SHP77 treated with DMSO at 0.1 percent for 48 hours (cell line): ENCODE results near the gene FMN2.
"Not testable (repeated sequence)": the region's sequence is repeated elsewhere in the genome, so short reads cannot be mapped to it uniquely, and the experiment has no call there.

Experiments used
- DNase-seq: peaks from one replicate; lab custom pipeline; 2025; lab: John Stamatoyannopoulos, UW

The FMN2 gene

GRCh38 chr1:240310226-240310925 lies 218.7 kb downstream of the FMN2 start:
- no peak for DNase-seq

DNA sequence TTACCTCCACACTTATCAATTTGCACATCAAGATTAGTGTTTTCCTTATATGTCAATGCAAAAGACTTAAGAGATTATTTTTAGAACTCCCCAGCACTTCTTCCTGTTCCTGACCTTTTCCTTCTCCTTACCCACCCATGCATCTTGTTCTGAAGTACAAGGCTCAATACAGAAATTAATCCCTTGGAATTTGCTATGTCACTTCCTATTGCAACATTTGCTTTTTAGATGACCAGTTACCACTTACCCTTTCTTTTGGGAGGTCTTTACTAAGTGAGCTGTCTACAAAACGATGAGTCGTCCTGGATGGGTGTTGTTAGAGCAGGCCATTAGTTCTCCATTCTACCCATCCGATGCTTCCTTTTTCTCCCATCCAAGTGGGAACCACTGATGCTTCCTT lies 221.2 kb downstream of the FMN2 start:
- DNase-seq: no peak

- no peak for DNase-seq
Observed at GRCh38 chr1:240314845-240315801, 223.4 kb downstream of the FMN2 start.

DNA sequence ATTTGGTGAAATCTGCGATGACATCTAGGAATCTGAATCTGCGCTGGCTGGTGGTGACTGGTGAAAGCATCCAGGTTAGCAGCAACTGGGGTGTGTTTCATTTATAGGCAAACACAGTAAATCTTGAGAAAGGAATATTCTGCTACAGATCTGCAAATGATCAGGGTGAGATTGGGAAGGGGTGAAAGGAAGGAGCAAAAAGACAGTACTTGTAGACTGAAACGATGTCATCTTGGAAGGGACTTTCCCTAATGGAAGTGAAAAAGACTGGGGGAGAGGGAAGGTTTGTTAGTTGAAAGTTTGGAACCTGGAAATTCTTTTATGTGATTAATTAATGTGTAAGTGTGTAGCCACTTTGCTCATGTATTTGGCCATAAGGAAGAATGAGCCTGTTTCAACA lies 228.3 kb downstream of the FMN2 start:
- DNase-seq: no peak

DNA sequence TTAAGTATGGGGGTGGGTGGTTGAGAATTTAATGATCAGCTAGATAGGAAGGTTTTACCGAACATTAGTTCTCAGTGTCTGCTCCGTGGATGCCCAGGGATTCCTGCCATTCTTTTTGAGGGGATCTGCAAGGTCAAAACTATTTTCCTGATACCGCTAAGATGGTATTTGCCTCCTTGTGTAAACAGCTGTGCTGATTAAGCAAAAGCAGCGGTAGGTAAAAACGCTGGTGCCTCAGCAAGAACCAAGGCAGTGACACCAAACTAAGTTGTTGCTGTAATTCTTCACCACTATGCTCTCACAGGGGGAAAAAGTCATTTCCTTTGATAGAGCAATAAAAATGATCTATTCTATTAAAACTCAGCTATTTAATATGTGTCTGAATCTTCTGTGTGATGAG lies 229.0 kb downstream of the FMN2 start:
- DNase-seq: no peak

DNA sequence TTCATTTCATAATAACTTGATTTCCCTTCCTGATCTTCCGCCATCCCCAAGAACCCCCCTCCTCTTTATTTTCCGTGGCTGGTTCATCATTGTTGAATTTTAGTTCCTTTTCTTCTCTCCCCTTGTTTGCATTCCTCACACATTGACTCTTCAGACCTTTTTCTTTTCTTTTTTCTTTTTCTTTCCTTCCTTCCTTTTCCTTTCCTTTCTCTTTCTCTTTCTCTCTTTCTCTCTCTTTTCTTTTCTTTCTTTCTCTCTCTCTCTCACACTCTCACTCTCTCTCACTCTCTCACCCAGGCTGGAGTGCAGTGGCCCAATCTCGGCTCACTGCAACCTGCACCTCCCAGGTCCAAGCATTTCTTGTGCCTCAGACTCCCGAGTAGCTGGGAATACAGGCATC lies 231.3 kb downstream of the FMN2 start:
- DNase-seq: no peak

GRCh38 chr1:240328382-240328781 lies 236.7 kb downstream of the FMN2 start:
- DNase-seq: not testable (repeated sequence)

GRCh38 chr1:240329443-240329842 lies 237.8 kb downstream of the FMN2 start:
- no peak for DNase-seq

DNA sequence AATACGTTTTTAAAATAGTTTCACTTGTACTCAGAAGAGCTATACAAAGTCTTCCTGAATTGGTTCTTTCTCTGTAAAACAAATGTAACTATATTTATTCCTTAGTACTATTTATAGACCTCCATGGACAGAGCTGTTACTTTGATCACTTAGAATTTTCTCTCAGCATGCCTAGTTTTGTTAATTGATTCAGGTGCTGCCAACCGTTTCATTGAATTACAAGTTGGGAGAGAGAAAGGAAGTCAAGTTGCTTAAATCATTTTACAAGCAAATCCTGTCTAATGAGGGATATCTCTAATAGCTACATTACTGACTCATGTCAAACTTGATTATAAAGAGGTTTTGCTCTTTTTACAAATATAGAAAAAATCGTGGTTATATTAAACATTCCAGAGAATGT lies 241.0 kb downstream of the FMN2 start:
- DNase-seq: no peak

DNA sequence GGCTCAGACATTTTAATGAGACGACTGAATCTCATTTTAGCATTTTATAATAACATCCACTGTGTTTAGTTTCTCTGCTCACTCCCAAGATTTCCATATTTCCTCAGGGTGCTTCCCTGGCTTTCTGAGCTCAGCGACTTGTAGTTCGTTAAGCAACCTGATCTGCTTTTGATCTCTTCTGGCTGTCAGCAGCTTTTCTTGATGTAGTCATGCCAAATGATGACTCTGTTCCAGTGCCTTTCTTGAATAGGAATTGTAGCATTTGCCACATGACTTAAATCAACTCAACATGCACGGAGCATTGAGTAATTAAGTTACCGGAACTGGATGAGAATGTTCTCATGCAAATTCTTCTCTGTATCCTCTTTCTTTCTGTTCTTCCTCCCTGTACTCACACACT lies 246.1 kb downstream of the FMN2 start:
- no peak for DNase-seq

GRCh38 chr1:240338837-240339236 lies 247.2 kb downstream of the FMN2 start:
- DNase-seq: no peak

- no peak for DNase-seq
Observed at GRCh38 chr1:240341365-240342250, 249.9 kb downstream of the FMN2 start.

GRCh38 chr1:240342251-240342625 lies 250.6 kb downstream of the FMN2 start:
- no peak for DNase-seq

GRCh38 chr1:240343045-240343444 lies 251.4 kb downstream of the FMN2 start:
- DNase-seq: no peak

GRCh38 chr1:240343966-240344365 lies 252.3 kb downstream of the FMN2 start:
- DNase-seq: no peak

GRCh38 chr1:240344918-240345317 lies 253.2 kb downstream of the FMN2 start:
- no peak for DNase-seq

GRCh38 chr1:240349695-240350094 lies 258.0 kb downstream of the FMN2 start:
- DNase-seq: no peak

- DNase-seq: no peak
Observed at GRCh38 chr1:240350910-240351331, 259.2 kb downstream of the FMN2 start.

DNA sequence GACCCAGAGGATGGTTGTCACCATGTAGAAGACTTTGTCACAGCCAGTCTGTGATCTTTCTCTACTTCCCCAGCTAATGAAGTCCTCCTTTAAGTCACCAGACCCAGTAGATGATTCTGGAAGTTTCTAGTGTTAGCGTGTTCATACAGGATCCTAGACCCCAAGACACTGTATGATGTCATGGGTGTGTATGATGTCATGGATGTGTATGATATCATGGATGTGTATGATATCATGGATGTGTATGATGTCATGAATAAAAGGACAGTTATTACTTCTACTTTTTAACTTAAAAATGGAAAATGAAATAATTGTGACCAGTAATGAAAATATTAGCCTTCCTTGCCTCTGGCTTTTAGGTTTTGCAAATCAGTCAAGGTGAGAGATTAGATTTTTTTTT lies 260.0 kb downstream of the FMN2 start:
- no peak for DNase-seq

GRCh38 chr1:240352769-240353168 lies 261.1 kb downstream of the FMN2 start:
- no peak for DNase-seq

DNA sequence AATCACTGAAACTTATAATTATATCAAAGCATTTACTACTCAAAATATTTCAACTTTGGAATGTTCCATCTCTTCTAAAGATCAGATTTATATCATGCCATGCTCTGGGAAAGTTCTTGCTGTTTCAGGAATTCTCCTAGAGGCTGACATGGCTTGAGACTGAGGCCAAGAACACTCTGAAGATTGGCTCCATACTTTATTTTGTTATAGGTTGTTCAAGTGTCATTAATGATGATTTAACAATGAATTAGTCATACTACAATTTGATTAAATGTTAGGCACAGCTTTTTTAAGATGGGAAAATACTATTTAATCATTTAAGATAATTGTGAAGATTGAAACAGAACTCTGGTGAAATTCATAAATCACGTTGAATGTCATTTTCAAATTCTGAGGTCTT lies 264.9 kb downstream of the FMN2 start:
- DNase-seq: no peak

DNA sequence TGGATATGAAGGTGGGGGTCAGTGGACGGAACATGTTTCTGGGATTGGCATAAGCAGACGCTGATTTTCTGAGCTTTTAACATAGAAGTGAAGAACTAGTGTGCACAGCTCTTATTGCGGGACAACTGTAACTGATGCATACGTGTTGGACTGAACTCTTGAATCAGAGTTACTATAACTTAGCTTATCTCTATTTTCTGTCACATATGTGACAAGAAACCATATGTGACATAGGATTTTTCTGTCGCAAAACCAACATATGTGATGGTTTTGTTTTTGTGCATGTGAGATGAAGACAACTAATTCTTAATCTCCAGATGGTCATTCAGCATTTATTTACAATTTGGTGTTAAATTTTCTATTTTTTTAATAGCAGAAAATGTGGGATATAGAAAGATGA lies 270.4 kb downstream of the FMN2 start:
- no peak for DNase-seq
